Stimulated activated naive CD8-positive, alpha-beta T cell treated with anti-CD3 and anti-CD28 coated beads, Interleukin-15, Interleukin-2, amounts not matched to agents 100 ng/mL and 50 ng/mL, for 24 hours (primary cell): ENCODE measurements around the gene NDUFS2.
"Not testable (repeated sequence)": the region's sequence is repeated elsewhere in the genome, so short reads cannot be mapped to it uniquely, and the experiment has no call there.

Source experiments
- H3K27ac Mint-ChIP-seq: one replicate; pipeline ENCODE4 v1.8.0; 2021; ENCODE audit warnings: mild to moderate bottlenecking, mixed read lengths
- H3K27me3 Mint-ChIP-seq: one replicate; pipeline ENCODE4 v1.8.0; 2021; ENCODE audit warnings: mixed read lengths
- H3K36me3 Mint-ChIP-seq: one replicate; pipeline ENCODE4 v1.8.0; 2021; ENCODE audit warnings: low read depth, mixed read lengths
- H3K4me1 Mint-ChIP-seq: one replicate; pipeline ENCODE4 v1.8.0; 2021; ENCODE audit warnings: low read depth, mixed read lengths
- H3K4me3 Mint-ChIP-seq: one replicate; pipeline ENCODE4 v1.8.0; 2021; ENCODE audit warnings: mild to moderate bottlenecking, mixed read lengths
- H3K9me3 Mint-ChIP-seq: one replicate; pipeline ENCODE4 v1.8.0; 2021; ENCODE audit warnings: mixed read lengths

Gene NDUFS2

DNA sequence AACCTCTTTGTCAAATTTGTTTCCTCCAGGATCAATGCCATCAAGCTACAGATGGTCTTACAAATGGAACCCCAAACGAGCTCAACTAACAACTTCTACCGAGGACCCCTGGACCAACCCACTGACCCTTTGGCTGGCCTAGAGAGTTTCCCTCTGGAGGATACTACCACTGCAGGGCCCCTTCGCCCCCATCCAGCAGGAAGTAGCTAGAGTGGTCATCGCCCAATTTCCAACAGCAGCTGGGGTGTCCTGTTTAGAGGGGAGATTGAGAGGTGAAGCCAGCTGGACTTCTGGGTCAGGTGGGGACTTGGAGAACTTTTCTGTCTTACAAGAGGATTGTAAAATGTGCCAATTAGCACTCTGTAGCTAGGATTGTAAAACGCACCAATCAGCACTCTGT is 54.9 kb downstream of the NDUFS2 start:
- Mint-ChIP-seq H3K27me3 (peaks cover 59% of the 10 kb centered on the region), H3K36me3 (peaks cover 22% of the 10 kb centered on the region), H3K9me3 (peaks cover 13% of the 10 kb centered on the region)
- not testable (repeated sequence) for H3K27ac Mint-ChIP-seq, H3K4me1 Mint-ChIP-seq, H3K4me3 Mint-ChIP-seq

DNA sequence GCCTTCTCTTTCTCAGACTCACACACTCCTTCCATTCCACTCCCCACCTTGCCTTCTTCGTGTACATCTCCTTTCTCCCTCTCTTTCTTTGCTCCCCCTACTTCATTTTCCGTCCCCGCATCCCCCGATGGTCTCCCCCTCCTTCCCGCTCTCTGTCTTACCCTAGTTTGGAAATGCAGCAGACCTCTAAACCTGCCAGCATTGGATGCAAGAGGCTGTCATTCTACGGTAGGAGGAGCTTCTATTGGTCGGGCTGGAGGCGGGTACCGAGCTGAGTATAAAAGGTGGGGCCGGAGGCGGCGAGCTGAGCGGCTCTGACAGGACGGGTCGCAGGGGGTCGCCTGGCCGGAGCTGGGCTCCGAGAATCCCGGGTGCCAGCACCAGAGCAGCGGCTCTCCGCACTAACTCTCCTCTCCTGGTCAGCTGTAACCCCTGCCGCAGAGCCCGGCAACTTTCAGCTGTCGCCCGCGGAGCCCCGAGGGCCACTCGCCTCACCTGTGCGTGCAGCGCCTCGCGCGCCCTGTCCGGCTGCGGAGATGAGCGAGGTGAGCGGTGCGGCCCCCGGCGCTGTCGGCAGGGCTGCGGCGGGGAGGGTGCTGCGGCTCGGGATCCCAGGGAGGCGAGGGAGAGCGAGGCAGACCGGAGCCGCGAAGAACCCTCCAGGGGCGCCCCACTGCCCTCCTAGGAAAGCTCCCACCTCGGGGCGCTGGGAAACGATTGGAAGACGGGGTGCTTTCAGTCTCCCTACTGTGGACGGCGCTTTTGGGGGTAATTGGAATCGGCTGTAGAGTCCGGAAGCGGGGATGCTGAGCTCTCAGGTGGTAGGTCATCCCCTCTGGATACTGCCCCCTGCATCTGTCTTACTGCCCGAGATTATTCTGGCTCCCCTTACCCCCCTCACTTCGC is 56.5 kb downstream of the NDUFS2 start, which contains the start of gene PCP4L1:
Gene PCP4L1, plus strand, starts transcription at position 307 of the 906 bp plus-strand sequence. Its CDS starts 230 bp downstream, at position 537.
- Mint-ChIP-seq H3K27ac (no peak within 1 kb of the TSS), H3K27me3 (peaks cover 68% of the 10 kb centered on the region), H3K4me3 (peak within 1 kb of the TSS; percentile 60), H3K4me1 (peaks cover 7% of the 10 kb centered on the region), H3K36me3 (peaks cover 22% of the 10 kb centered on the region), H3K9me3 (peaks cover 13% of the 10 kb centered on the region)

DNA sequence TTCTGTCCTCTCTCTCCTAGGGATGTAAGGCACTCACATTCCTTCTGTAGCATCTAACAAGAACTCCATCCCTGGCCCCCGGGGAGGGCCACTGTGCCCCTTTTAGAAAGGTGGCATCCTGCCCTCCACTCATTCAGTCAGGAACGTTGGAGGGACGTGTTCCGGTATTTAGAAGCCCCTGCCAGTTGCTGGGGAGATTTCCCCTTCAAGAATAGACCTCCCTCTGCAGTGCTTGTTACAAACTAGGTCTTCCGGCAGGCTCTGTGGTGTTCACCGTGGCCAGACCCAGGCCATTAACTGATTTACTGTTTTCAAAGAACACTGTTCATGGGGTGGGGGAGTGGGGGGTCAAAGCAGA is 57.2 kb downstream of the NDUFS2 start:
- Mint-ChIP-seq H3K4me3 (peak overlapping the region; percentile 60), H3K27me3 (peaks cover 68% of the 10 kb centered on the region), H3K36me3 (peaks cover 22% of the 10 kb centered on the region), H3K4me1 (peaks cover 7% of the 10 kb centered on the region), H3K27ac (no peak overlapping the region), H3K9me3 (peaks cover 13% of the 10 kb centered on the region)

DNA sequence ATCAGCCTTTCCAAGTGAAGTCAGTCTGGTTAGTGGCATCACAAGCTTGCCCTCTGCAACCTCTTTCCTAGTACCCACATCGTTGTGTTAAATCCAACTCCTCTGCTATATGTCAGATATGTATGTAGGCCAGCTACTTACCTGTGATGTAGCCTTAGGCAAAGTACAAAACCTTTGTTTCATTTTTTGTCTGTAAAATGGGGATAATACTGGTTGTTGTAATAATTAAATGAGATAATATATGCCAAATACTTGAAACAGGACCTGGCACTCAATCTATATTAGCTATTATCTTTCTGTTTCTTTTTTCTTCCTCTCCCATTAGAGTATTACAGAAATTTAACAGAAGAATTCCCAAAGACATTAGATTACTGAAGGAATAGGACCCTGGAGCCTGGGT is 57.6 kb downstream of the NDUFS2 start:
- no peak overlapping the region for H3K27ac Mint-ChIP-seq
- H3K4me1 Mint-ChIP-seq, result peaks cover 7% of the 10 kb centered on the region
- peaks cover 71% of the 10 kb centered on the region for H3K27me3 Mint-ChIP-seq
- H3K9me3 Mint-ChIP-seq, result peaks cover 13% of the 10 kb centered on the region
- H3K4me3 Mint-ChIP-seq, result no peak overlapping the region
- H3K36me3 Mint-ChIP-seq, result peaks cover 22% of the 10 kb centered on the region

DNA sequence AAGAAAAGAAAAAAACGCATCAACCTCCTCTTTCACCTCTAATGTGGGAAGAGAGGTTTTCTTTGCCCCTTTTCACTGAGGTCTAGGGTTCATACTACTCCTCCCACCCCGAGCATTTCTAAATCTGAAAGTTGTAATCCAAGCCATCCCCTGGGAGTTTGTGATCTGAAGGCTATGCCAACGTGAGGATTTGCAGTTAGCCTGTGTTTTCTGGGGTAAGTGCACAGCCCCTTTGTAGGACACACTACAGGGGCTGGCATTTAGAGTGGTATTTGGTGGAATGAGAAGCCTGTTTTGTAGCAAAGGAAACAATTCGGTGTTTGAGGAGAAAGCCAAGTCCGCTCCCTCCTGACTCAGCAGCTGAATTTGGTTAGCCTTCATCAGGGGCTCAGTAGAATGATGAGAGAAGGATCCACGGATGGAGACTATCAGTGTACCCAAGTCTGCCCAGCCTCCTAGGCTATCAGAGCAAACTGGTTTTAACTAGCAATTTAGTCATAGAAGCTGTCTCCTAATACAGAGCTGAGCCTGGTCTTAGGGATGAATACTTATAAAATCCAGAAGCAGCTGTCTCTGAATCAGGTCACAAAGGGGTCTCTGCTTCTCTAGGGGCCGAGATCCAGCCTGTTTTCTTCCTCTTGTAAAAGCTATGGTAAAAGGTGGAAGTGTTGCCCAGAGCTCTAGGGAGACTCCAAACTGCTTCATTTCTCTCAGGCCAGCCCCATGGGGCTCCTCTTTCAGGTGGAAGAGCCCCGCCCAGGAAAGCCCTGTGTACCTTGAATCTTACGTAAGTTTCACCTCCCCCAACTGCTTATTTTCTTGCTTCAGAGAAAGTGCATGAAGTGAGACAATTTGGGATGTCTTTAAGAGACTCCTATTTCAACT is 58.5 kb downstream of the NDUFS2 start:
- no peak overlapping the region for H3K4me3 Mint-ChIP-seq
- peaks cover 13% of the 10 kb centered on the region for H3K9me3 Mint-ChIP-seq
- H3K36me3 Mint-ChIP-seq, result peaks cover 22% of the 10 kb centered on the region
- peaks cover 70% of the 10 kb centered on the region for H3K27me3 Mint-ChIP-seq
- H3K4me1 Mint-ChIP-seq, result peaks cover 7% of the 10 kb centered on the region
- H3K27ac Mint-ChIP-seq, result no peak overlapping the region

DNA sequence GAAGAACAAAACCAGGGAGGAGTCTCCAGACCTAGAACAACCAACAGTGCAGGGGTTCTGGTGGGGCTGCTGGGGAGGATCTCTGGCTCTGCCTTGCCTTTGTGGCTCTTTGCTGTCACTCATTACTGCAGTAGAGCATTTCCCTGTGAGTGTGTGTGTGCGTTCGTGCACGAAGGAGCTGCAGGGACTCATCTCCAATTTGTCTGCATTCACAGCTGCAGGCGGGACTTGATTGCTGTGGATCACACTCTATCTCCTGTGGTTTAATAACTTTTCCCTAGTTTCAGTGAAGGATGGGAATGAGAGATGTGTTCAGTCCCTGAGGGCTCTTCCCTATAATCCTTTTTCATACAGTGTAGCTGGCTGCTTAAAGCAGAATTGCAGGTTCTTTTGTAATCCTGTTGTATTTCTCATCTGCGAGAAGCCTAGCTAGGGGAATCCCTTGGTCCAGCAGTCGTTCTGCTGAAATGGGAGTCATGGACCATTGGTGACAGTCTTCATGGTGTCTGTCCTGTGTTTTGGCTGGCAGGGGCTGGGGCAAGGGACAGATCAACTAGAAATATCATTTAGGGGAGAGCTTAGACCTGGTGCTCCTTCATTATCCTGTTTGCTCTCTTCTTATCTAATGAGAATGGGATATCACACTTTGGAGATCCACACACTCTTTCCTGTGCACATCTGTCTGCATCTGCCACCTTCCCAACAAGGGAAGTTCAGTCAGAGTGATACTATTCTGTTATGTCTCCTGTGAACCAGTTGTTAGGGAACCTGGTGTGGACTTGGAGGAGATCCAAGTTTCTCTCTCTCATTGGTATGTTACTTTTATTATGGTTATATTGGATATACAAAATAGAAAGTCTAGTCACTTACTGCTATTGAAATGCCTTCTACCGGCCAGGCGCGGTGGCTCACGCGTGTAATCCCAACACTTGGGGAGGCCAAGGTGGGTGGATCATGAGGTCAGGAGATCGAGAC is 59.4 kb downstream of the NDUFS2 start:
- H3K4me3 Mint-ChIP-seq, result no peak overlapping the region
- H3K9me3 Mint-ChIP-seq, result peaks cover 9% of the 10 kb centered on the region
- peaks cover 7% of the 10 kb centered on the region for H3K4me1 Mint-ChIP-seq
- H3K36me3 Mint-ChIP-seq, result peaks cover 17% of the 10 kb centered on the region
- no peak overlapping the region for H3K27ac Mint-ChIP-seq
- H3K27me3 Mint-ChIP-seq, result peaks cover 68% of the 10 kb centered on the region
